Measurements from ENCODE around the gene OR5K4.

GRCh38 chr3:98371853-98372252 is 18.2 kb downstream of the OR5K4 start:
- TF ChIP-seq ZNF274 (IDR thresholded peaks at IDR 0.05; ENCODE audit: low read depth, low read length) (no peak), SUZ12 (IDR thresholded peaks at IDR 0.05; ENCODE audit: extremely low read depth, insufficient read depth, insufficient read length) (no peak)
